Keratinocyte (primary cell): Measurements from ENCODE around the gene CRIP3. TPM values are rescaled to one million over a fixed set of nuclear protein-coding genes. Genes with fewer than 3 reads are reported as not detected.

ENCODE experiments used
- DNase-seq: peaks from one replicate; pipeline ENCODE4 v3.0.0-alpha.2; 2011; ENCODE audit warnings: low read depth, missing footprints, low spot score
- FAIRE-seq: peaks from 2 replicates; lab custom pipeline; 2011; peaks lifted over from hg19 to GRCh38; lab: Jason Lieb, UNC
- H2AFZ ChIP-seq: 2 replicates; pipeline ENCODE4 v1.6.0; 2012; ENCODE audit warnings: low read length, control low read depth, inconsistent platforms; ENCODE audit not compliant: control insufficient read depth
- H3K27ac ChIP-seq: 2 replicates; pipeline ENCODE4 v1.5.1; 2011; ENCODE audit warnings: low read length; ENCODE audit not compliant: control insufficient read depth, insufficient read depth
- H3K27me3 ChIP-seq: 3 replicates; pipeline ENCODE4 v1.6.0; 2011; ENCODE audit warnings: low read length; ENCODE audit not compliant: control insufficient read depth, insufficient read depth; ENCODE audit errors: extremely low read depth
- H3K36me3 ChIP-seq, 2 experiments: 2 replicates in 1 of 2; 3 replicates in 1 of 2; pipeline ENCODE4 v1.5.1; 2011; ENCODE audit warnings: low read length in 2 of 2, mild to moderate bottlenecking in 1 of 2; ENCODE audit not compliant: control insufficient read depth in 2 of 2, insufficient read depth in 2 of 2; ENCODE audit errors: extremely low read depth in 1 of 2
- H3K4me1 ChIP-seq: 3 replicates; pipeline ENCODE4 v1.5.1; 2011; ENCODE audit warnings: low read length; ENCODE audit not compliant: control insufficient read depth, insufficient read depth; ENCODE audit errors: extremely low read depth
- H3K4me2 ChIP-seq: 3 replicates; pipeline ENCODE4 v1.6.0; 2011; ENCODE audit warnings: low read depth, low read length; ENCODE audit not compliant: control insufficient read depth, insufficient read depth; ENCODE audit errors: extremely low read depth
- H3K4me3 ChIP-seq, 3 experiments: fragments of 200-600 bp in 1 of 3; sonication (generic) in 1 of 3; 2 replicates in 2 of 3; 3 replicates in 1 of 3; pipeline ENCODE4 v1.5.1; 2011 to 2016; ENCODE audit warnings: low read length in 3 of 3, mild to moderate bottlenecking in 3 of 3, control low read depth in 2 of 3, inconsistent platforms in 1 of 3, low read depth in 1 of 3, mixed read lengths in 1 of 3, mixed run types in 1 of 3, moderate library complexity in 1 of 3; ENCODE audit not compliant: control insufficient read depth in 2 of 3, insufficient read depth in 2 of 3; ENCODE audit errors: extremely low read depth in 1 of 3
- H3K79me2 ChIP-seq: 2 replicates; pipeline ENCODE4 v1.6.0; 2012; ENCODE audit warnings: low read length; ENCODE audit not compliant: control insufficient read depth, insufficient read depth
- H3K9ac ChIP-seq: 3 replicates; pipeline ENCODE4 v1.6.0; 2011; ENCODE audit warnings: low read length; ENCODE audit not compliant: control insufficient read depth, insufficient read depth; ENCODE audit errors: extremely low read depth
- H3K9me1 ChIP-seq: 3 replicates; pipeline ENCODE4 v1.6.0; 2011; ENCODE audit warnings: low read length; ENCODE audit not compliant: control insufficient read depth, insufficient read depth; ENCODE audit errors: extremely low read depth
- H3K9me3 ChIP-seq: 2 replicates; pipeline ENCODE4 v1.5.1; 2012; ENCODE audit warnings: low read depth, low read length; ENCODE audit not compliant: control insufficient read depth
- H4K20me1 ChIP-seq: 3 replicates; pipeline ENCODE4 v1.6.0; 2011; ENCODE audit warnings: low read length; ENCODE audit not compliant: control insufficient read depth, insufficient read depth; ENCODE audit errors: extremely low read depth
- CTCF ChIP-seq, 3 experiments: IDR thresholded peaks in 1 of 3; conservative IDR thresholded peaks in 1 of 3; optimal IDR thresholded peaks in 1 of 3; 2 replicates in 2 of 3; 3 replicates in 1 of 3; pipeline versions ENCODE3 to v1.5.1; 2011; ENCODE audit warnings: low read length in 3 of 3, mild to moderate bottlenecking in 3 of 3, moderate library complexity in 2 of 3, control low read depth in 1 of 3, inconsistent platforms in 1 of 3; ENCODE audit not compliant: insufficient read depth in 2 of 3; ENCODE audit errors: extremely low read depth in 1 of 3
- EZH2 ChIP-seq: IDR thresholded peaks from one replicate; pipeline ENCODE4 v1.6.1; 2012; ENCODE audit warnings: inconsistent platforms, mild to moderate bottlenecking, low read length, moderate library complexity
- dilution Hi-C: fragments of 300-500 bp; cut with MboI; formaldehyde crosslinking; loops from one replicate; pipeline ENCODE4 v1.7.0; 2020; ENCODE audit warnings: low sequenced_read_pairs; ENCODE audit not compliant: extremely low pct_ligation_motif_present
- polyA plus RNA-seq, 5 experiments: library from polyadenylated mRNA; depleted of rRNA in 3 of 5; stranded (reverse) in 3 of 5; stranded (forward) in 1 of 5; unstranded in 1 of 5; fragments of >200 nt; gene quantifications; 1 replicate in 1 of 5; 2 replicates in 3 of 5; 3 replicates in 1 of 5; pipeline versions ENCODE4 v1.2.1 to v1.2.3, GENCODE V29; 2011 to 2012; ENCODE audit warnings: missing spikeins in 2 of 5, low read depth in 1 of 5, low replicate concordance in 1 of 5

Gene CRIP3
- polyA plus RNA-seq, 1 donor (not counting 4 experiments of a cell fraction or from before 2014, with no cell fraction given): 0.26 TPM

GRCh38 chr6:43268355-43268700, 40.3 kb downstream of the CRIP3 start:
- TF ChIP-seq EZH2: no peak
- TF ChIP-seq CTCF (optimal IDR thresholded peaks at IDR 0.05 in 1 of 3, IDR thresholded peaks at IDR 0.05 in 1 of 3, conservative IDR thresholded peaks at IDR 0.05 in 1 of 3; ENCODE audit: extremely low read depth in 1 of 3, insufficient read depth in 2 of 3, low read length in 3 of 3): no peak
- no peaks in the 10 kb centered on the region for H3K9me3 ChIP-seq
- DNase-seq: no peak
- H3K36me3 ChIP-seq: no peaks in the 10 kb centered on the region
- H3K4me2 ChIP-seq: no peak overlapping the region
- no peaks in the 10 kb centered on the region for H4K20me1 ChIP-seq
- no peak overlapping the region for H3K27ac ChIP-seq
- H3K9ac ChIP-seq: no peak overlapping the region
- no peak for FAIRE-seq
- H2AFZ ChIP-seq: no peak overlapping the region
- peaks cover 29% of the 10 kb centered on the region for H3K27me3 ChIP-seq
- no peaks in the 10 kb centered on the region for H3K9me1 ChIP-seq
- peaks cover 5% of the 10 kb centered on the region for H3K4me1 ChIP-seq
- H3K4me3 ChIP-seq: no peak overlapping the region
- H3K79me2 ChIP-seq: no peaks in the 10 kb centered on the region
- dilution Hi-C loops: no loop called here

GRCh38 chr6:43267619-43268354, 40.8 kb downstream of the CRIP3 start:
- Histone ChIP-seq H3K9ac (no peak overlapping the region), H3K4me2 (no peak overlapping the region), H3K4me1 (peaks cover 5% of the 10 kb centered on the region), H3K79me2 (no peaks in the 10 kb centered on the region), H3K27me3 (peaks cover 25% of the 10 kb centered on the region), H3K4me3 (no peak overlapping the region), H4K20me1 (no peaks in the 10 kb centered on the region), H3K9me3 (no peaks in the 10 kb centered on the region), H3K27ac (no peak overlapping the region), H3K36me3 (no peaks in the 10 kb centered on the region), H2AFZ (no peak overlapping the region), H3K9me1 (no peaks in the 10 kb centered on the region)
- no peak for FAIRE-seq
- no peak for TF ChIP-seq EZH2
- TF ChIP-seq CTCF (optimal IDR thresholded peaks at IDR 0.05 in 1 of 3, IDR thresholded peaks at IDR 0.05 in 1 of 3, conservative IDR thresholded peaks at IDR 0.05 in 1 of 3; ENCODE audit: extremely low read depth in 1 of 3, insufficient read depth in 2 of 3, low read length in 3 of 3): no peak
- no peak for DNase-seq
- dilution Hi-C loops: no loop called here
